ENCODE measurements around the gene KDM4C. TPM values are rescaled to one million over a fixed set of nuclear protein-coding genes. Genes with fewer than 3 reads are reported as not detected.

Gene KDM4C
- total and polyA plus RNA-seq, 2 donors (not counting 1 experiment from before 2014, with no cell fraction given): 49.7 to 141 TPM

GRCh38 chr9:6959270-6960000 is 201.7 kb downstream of the KDM4C start:
- Mint-ChIP-seq H3K4me1 (peaks cover 41% of the 10 kb centered on the region), H3K4me3 (no peak overlapping the region), H3K27me3 (no peaks in the 10 kb centered on the region), H3K27ac (peak overlapping the region; percentile 81), H3K9me3 (ENCODE audit: insufficient read depth) (no peaks in the 10 kb centered on the region)
- Histone ChIP-seq H2AFZ (ENCODE audit: insufficient read depth, low read depth, low read length, poor library complexity, severe bottlenecking) (no peak overlapping the region), H3K9me3 (ENCODE audit: control extremely low read depth in 1 of 3, control insufficient read depth in 2 of 3, insufficient read depth in 1 of 3, low read length in 2 of 3) (no peaks in the 10 kb centered on the region), H3K4me3 (ENCODE audit: control extremely low read depth in 1 of 5, extremely low read depth in 1 of 5, insufficient read depth in 1 of 5, low read depth in 2 of 5, low read length in 4 of 5) (no peak overlapping the region), H3K4me1 (ENCODE audit: control insufficient read depth in 2 of 2, insufficient read depth in 2 of 2, low read length in 2 of 2) (peaks cover 15 to 23% of the 10 kb centered on the region in 2 donors), H4K20me1 (ENCODE audit: control insufficient read depth, insufficient read depth, low read length, poor library complexity, severe bottlenecking) (peaks cover 31% of the 10 kb centered on the region), H3K36me3 (replicated peaks in 1 of 2; ENCODE audit: control extremely low read depth in 1 of 2, control insufficient read depth in 1 of 2, extremely low read depth in 1 of 2, insufficient read depth in 2 of 2, low read length in 1 of 2) (peaks cover 5 to 23% of the 10 kb centered on the region in 2 experiments), H3K79me2 (ENCODE audit: control insufficient read depth, insufficient read depth, low read length) (peaks cover 46% of the 10 kb centered on the region), H3K4me2 (replicated peaks; ENCODE audit: low read depth, low read length, poor library complexity, severe bottlenecking) (no peak overlapping the region), H3K27me3 (replicated peaks in 1 of 4; ENCODE audit: control extremely low read depth in 1 of 4, control insufficient read depth in 3 of 4, insufficient read depth in 4 of 4, low read length in 3 of 4) (no peaks in the 10 kb centered on the region), H3K27ac (ENCODE audit: low read length in 2 of 2) (peak overlapping the region in 1 of 2 donors; percentile 49), H3K9ac (ENCODE audit: low read length) (no peak overlapping the region)
- ATAC-seq (ENCODE audit: low read depth): no peak
- CTCF ChIA-PET: no interaction called here
- intact Hi-C loops (cut with micrococcal nuclease): no loop called here
- DNase-seq: no peak
- WGBS (ENCODE audit: insufficient coverage): no CpG with 5 or more reads among the region's 5 CpGs
- TF ChIP-seq, protein P1, sequence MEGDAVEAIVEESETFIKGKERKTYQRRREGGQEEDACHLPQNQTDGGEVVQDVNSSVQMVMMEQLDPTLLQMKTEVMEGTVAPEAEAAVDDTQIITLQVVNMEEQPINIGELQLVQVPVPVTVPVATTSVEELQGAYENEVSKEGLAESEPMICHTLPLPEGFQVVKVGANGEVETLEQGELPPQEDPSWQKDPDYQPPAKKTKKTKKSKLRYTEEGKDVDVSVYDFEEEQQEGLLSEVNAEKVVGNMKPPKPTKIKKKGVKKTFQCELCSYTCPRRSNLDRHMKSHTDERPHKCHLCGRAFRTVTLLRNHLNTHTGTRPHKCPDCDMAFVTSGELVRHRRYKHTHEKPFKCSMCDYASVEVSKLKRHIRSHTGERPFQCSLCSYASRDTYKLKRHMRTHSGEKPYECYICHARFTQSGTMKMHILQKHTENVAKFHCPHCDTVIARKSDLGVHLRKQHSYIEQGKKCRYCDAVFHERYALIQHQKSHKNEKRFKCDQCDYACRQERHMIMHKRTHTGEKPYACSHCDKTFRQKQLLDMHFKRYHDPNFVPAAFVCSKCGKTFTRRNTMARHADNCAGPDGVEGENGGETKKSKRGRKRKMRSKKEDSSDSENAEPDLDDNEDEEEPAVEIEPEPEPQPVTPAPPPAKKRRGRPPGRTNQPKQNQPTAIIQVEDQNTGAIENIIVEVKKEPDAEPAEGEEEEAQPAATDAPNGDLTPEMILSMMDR (IDR thresholded peaks at IDR 0.05): no peak
- no peak for TF ChIP-seq EZH2 (IDR thresholded peaks at IDR 0.05; ENCODE audit: borderline replicate concordance, insufficient read depth, low read depth, low read length, poor library complexity, severe bottlenecking)
- POLR2A ChIA-PET: interaction anchor here (0.5 to 0.7 kb wide), 2 partner anchors 56 to 146 kb away, joined by 3 to 5 read pairs; no protein-coding TSS in a partner anchor

- peaks cover 39% of the 10 kb centered on the region for H3K79me2 ChIP-seq (ENCODE audit: control insufficient read depth, insufficient read depth, low read length)
- H3K9ac ChIP-seq (ENCODE audit: low read length): no peak overlapping the region
- ATAC-seq (ENCODE audit: low read depth): no peak
- H3K27me3 ChIP-seq (replicated peaks in 1 of 4; ENCODE audit: control extremely low read depth in 1 of 4, control insufficient read depth in 3 of 4, insufficient read depth in 4 of 4, low read length in 3 of 4): no peaks in the 10 kb centered on the region
- 75% methylated on average over 2 of the region's 3 CpGs for WGBS (ENCODE audit: insufficient coverage)
- no peak overlapping the region for H3K4me3 ChIP-seq (ENCODE audit: control extremely low read depth in 1 of 5, extremely low read depth in 1 of 5, insufficient read depth in 1 of 5, low read depth in 2 of 5, low read length in 4 of 5)
- Mint-ChIP-seq H3K4me3 (no peak overlapping the region), H3K27ac (peak overlapping the region; percentile 54), H3K4me1 (peaks cover 29% of the 10 kb centered on the region), H3K9me3 (ENCODE audit: insufficient read depth) (no peaks in the 10 kb centered on the region), H3K27me3 (no peaks in the 10 kb centered on the region)
- H3K4me1 ChIP-seq (ENCODE audit: control insufficient read depth in 2 of 2, insufficient read depth in 2 of 2, low read length in 2 of 2): peaks cover 4 to 10% of the 10 kb centered on the region in 2 donors
- no peak for DNase-seq
- H3K4me2 ChIP-seq (replicated peaks; ENCODE audit: low read depth, low read length, poor library complexity, severe bottlenecking): peak overlapping the region; percentile 9
- intact Hi-C loops (cut with micrococcal nuclease): loop anchor here (10.0 kb wide), 1 partner anchor 46 kb away; no protein-coding TSS in a partner anchor
- CTCF ChIA-PET: interaction anchor here (0.9 kb wide), 1 partner anchor 28 kb away, joined by 4 read pairs; no protein-coding TSS in a partner anchor
- no peak for TF ChIP-seq EZH2 (IDR thresholded peaks at IDR 0.05; ENCODE audit: borderline replicate concordance, insufficient read depth, low read depth, low read length, poor library complexity, severe bottlenecking)
- TF ChIP-seq, protein P1 (IDR thresholded peaks at IDR 0.05): no peak
- POLR2A ChIA-PET: interaction anchor here (0.7 kb wide), 1 partner anchor 1066 kb away, joined by 5 read pairs; no protein-coding TSS in a partner anchor
- H4K20me1 ChIP-seq (ENCODE audit: control insufficient read depth, insufficient read depth, low read length, poor library complexity, severe bottlenecking): peaks cover 18% of the 10 kb centered on the region
- H3K9me3 ChIP-seq (ENCODE audit: control extremely low read depth in 1 of 3, control insufficient read depth in 2 of 3, insufficient read depth in 1 of 3, low read length in 2 of 3): no peaks in the 10 kb centered on the region
- peaks cover 5 to 23% of the 10 kb centered on the region in 2 experiments for H3K36me3 ChIP-seq (replicated peaks in 1 of 2; ENCODE audit: control extremely low read depth in 1 of 2, control insufficient read depth in 1 of 2, extremely low read depth in 1 of 2, insufficient read depth in 2 of 2, low read length in 1 of 2)
- H3K27ac ChIP-seq (ENCODE audit: low read length in 2 of 2): peak overlapping the region in 1 of 2 donors; percentile 34
- no peak overlapping the region for H2AFZ ChIP-seq (ENCODE audit: insufficient read depth, low read depth, low read length, poor library complexity, severe bottlenecking)
Observed at GRCh38 chr9:6960777-6961176, 203.0 kb downstream of the KDM4C start.
